Sigmoid colon (tissue), 4 donors: ENCODE measurements around the gene ATG5.

ENCODE experiments used
- CTCF ChIP-seq, 4 experiments: fragments of 450-650 bp in 3 of 4; fragments of 200-600 bp in 1 of 4; IDR thresholded peaks; one replicate each; pipeline ENCODE4 v1.5.1; 2016 to 2019; ENCODE audit warnings: antibody characterized with exemption in 4 of 4, mild to moderate bottlenecking in 3 of 4, moderate library complexity in 2 of 4
- EP300 ChIP-seq, 4 donors: sonication (generic); formaldehyde crosslinking; IDR thresholded peaks; one replicate each; pipeline ENCODE4 v1.6.1; 2017; ENCODE audit warnings: antibody characterized with exemption in 4 of 4
- POLR2A ChIP-seq, 2 donors: fragments of 450-650 bp; IDR thresholded peaks; one replicate each; pipeline ENCODE4 v1.6.1; 2016; ENCODE audit warnings: antibody characterized with exemption in 2 of 2, mild to moderate bottlenecking in 2 of 2, moderate library complexity in 2 of 2
- POLR2AphosphoS5 ChIP-seq, 4 donors: sonication (generic); formaldehyde crosslinking; IDR thresholded peaks; one replicate each; pipeline ENCODE4 v1.6.1; 2017; ENCODE audit warnings: antibody characterized with exemption in 4 of 4

GRCh38 chr6:106182455-106182854 is 143.1 kb downstream of the ATG5 start:
- no peak for TF ChIP-seq CTCF (IDR thresholded peaks at IDR 0.05)
- TF ChIP-seq POLR2A (IDR thresholded peaks at IDR 0.05) = no peak
- no peak for TF ChIP-seq EP300 (IDR thresholded peaks at IDR 0.05)
- no peak for TF ChIP-seq POLR2AphosphoS5 (IDR thresholded peaks at IDR 0.05)
